Stimulated activated CD8-positive, alpha-beta memory T cell treated with anti-CD3 and anti-CD28 coated beads, Interleukin-2, amount 100 ng/mL, for 1 hour (primary cell): ENCODE data around the gene HIVEP3.

ENCODE experiments used
- DNase-seq, 2 donors: peaks; one replicate each; pipeline ENCODE4 v3.0.0-alpha.2; 2020; ENCODE audit warnings: low read depth in 2 of 2

The HIVEP3 gene

GRCh38 chr1:41874151-41874719 lies 44.5 kb downstream of the HIVEP3 start:
- no peak for DNase-seq

- DNase-seq, result no peak
These were observed 46.6 kb downstream of the HIVEP3 start for GRCh38 chr1:41872074-41872473.

GRCh38 chr1:41870076-41870562 lies 48.6 kb downstream of the HIVEP3 start:
- no peak for DNase-seq

GRCh38 chr1:41868241-41868998 lies 50.3 kb downstream of the HIVEP3 start:
- no peak for DNase-seq

GRCh38 chr1:41866285-41866684 lies 52.4 kb downstream of the HIVEP3 start:
- DNase-seq, result no peak

- DNase-seq, result no peak
These were observed 54.2 kb downstream of the HIVEP3 start for GRCh38 chr1:41864471-41865040.

- DNase-seq, result no peak
These were observed 55.0 kb downstream of the HIVEP3 start for GRCh38 chr1:41863718-41864117.

GRCh38 chr1:41862384-41863221 lies 56.1 kb downstream of the HIVEP3 start:
- no peak for DNase-seq

GRCh38 chr1:41861535-41862383 lies 57.0 kb downstream of the HIVEP3 start:
- DNase-seq, result no peak

DNA sequence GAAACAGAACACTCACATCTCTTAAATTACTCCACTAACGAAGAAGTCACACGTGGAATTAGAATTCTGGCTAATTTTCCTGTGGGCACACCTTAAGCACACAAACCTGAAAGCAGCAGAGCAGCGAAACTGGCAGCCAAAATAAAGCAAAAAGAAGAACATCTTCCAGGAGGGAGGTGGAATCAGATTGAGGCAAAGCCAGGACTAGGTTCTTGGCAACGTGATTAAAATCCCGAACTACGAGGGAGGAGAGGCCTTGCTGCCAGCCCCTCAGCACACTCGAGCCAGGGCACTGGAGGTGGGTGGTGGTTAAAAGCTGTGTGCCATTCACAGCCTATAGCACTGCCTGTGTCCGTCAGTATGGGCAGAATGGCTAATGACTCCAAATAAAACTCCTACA lies 58.0 kb downstream of the HIVEP3 start:
- no peak for DNase-seq

DNA sequence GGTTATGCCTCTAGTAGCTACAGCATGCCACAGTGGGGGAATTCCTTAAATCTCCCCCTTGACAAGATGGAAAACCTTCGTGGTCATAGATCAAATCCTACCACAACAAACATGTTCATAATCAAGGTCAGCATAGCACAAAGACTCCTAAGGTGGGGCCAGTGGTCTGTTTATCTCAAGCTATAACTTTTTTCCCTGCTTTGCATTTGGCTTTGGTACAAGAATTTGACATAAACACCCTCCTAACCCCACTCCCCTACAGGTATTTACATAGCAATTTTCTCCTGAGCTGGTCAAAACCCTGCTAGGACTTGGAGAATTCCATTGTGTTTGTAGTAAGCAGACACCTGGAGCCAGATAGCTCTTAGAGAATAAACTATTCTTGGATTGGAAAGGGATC lies 58.5 kb downstream of the HIVEP3 start:
- DNase-seq, result no peak

DNA sequence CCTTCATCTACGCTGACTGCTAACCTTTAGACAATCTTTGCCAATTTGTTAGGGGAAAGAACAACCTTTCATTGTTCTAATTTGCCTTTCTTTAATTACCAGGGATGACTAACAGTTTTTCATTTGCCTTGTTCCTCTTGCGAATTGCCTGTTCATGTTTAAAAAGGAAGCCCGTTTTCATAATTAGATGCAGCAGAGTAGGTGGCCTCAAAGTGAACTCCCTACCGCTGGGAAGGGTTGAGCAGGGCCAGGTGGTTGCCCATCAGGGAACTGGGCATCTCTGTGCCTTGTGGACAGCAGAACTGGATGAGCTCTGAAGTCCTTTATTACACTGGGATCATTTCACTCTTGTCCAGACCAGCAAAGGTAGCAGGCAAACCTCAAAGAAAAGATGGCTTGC lies 59.0 kb downstream of the HIVEP3 start:
- no peak for DNase-seq

- no peak for DNase-seq
These were observed 61.8 kb downstream of the HIVEP3 start for GRCh38 chr1:41856944-41857285.

DNA sequence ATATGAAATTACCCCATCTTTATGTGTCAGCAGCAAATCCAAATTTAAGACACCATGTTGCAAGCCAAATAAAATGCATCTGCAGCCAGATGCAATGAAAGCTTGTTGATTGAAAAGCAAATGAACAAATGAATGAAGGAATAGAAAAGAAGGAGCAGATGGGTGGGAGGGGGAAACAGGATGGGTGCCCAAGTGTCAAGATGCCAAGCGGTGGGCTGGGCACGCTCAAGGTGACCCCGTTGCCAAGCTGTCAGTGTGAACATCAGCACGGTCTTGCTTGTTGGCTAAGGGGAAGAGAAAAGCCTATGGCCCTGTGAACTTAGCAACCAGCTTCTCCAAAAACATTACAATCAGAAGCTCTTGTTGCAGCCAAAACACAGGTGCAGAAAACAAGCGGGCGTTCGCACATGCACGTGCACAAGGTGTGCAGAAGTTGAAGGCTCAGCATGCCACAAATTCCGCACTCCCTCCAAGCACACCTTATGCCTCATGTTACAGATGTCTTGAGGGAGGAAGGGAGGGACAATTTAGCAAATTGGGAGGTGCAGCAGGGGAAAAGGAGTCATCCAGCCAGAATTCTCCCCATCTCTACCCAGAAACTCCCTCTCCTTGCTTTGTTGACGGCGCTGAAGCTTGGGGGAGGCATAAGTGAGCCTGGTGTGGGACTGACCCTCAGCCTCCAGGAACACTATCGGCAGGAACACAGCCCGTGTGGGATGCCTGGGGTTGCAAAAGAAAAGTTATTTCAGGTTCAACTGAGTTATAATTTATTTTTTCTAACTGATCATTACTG lies 62.4 kb downstream of the HIVEP3 start:
- DNase-seq, result no peak

DNA sequence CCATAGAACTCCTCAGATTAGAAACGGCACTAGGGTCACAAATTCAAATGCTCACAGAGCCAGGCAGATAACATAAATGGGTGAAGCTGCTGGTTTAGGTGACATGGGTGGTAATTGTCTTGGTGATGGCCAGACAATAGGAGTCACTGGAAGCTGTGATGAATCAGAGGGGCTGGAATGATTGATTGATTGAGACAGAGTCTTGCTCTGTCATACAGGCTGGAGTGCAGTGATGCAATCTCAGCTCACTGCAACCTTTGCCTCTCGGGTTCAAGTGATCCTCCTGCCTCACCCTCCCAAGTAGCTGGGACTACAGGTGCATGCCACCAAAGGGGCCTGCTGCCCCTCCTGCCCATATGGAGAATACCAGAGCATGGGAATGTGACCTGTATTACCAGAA lies 63.0 kb downstream of the HIVEP3 start:
- DNase-seq, result no peak

- DNase-seq, result no peak
These were observed 64.8 kb downstream of the HIVEP3 start for GRCh38 chr1:41853907-41854306.

DNA sequence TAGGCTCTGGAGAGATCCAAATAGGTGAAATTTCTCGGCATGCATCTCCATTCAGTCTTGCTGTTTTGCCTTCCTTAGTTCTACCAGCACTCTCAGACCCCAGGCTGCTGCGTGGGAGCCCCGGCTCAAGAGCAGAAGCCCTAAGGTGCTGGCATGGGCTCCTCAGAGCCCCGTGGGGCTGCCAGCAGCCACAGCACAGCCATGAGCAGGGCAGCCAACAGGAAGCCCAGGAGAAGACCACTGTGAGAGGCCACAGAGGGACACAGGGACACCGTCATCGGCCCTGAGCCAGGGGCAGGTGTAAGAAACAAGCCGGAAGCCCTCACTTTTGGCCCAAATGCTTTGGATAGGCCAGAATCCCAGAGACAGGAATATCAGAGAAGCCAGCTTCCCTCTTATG lies 66.6 kb downstream of the HIVEP3 start:
- no peak for DNase-seq

GRCh38 chr1:41851589-41851988 lies 67.1 kb downstream of the HIVEP3 start:
- DNase-seq, result no peak

GRCh38 chr1:41850029-41850428 lies 68.7 kb downstream of the HIVEP3 start:
- no peak for DNase-seq

- no peak for DNase-seq
These were observed 69.4 kb downstream of the HIVEP3 start for GRCh38 chr1:41849211-41849759.
